Activated naive CD8-positive, alpha-beta T cell treated with anti-CD3 and anti-CD28 coated beads for 36 hours (primary cell): ENCODE data around the gene POLQ. TPM values are rescaled to one million over a fixed set of nuclear protein-coding genes. Genes with fewer than 3 reads are reported as not detected.
"Not testable (repeated sequence)": the region's sequence is repeated elsewhere in the genome, so short reads cannot be mapped to it uniquely, and the experiment has no call there.

Experiments
- DNase-seq: peaks from one replicate; pipeline ENCODE4 v3.0.0; 2021
- H3K27ac Mint-ChIP-seq: one replicate; pipeline ENCODE4 v1.8.0; 2022; ENCODE audit warnings: mild to moderate bottlenecking, moderate library complexity, mixed read lengths
- H3K27me3 Mint-ChIP-seq: one replicate; pipeline ENCODE4 v1.8.0; 2022; ENCODE audit warnings: mild to moderate bottlenecking, mixed read lengths
- H3K36me3 Mint-ChIP-seq: one replicate; pipeline ENCODE4 v1.8.0; 2021; ENCODE audit warnings: mild to moderate bottlenecking, mixed read lengths
- H3K4me1 Mint-ChIP-seq: one replicate; pipeline ENCODE4 v1.8.0; 2021; ENCODE audit warnings: mixed read lengths
- H3K4me3 Mint-ChIP-seq: one replicate; pipeline ENCODE4 v1.8.0; 2022; ENCODE audit warnings: mild to moderate bottlenecking, moderate library complexity, mixed read lengths
- H3K9me3 Mint-ChIP-seq: one replicate; pipeline ENCODE4 v1.8.0; 2022; ENCODE audit warnings: mixed read lengths
- total RNA-seq, 2 experiments: library from RNA; stranded (reverse); gene quantifications; one replicate each; pipeline ENCODE4 v1.2.3, GENCODE V29; 2021

The POLQ gene
- total RNA-seq, 2 experiments from 2014 or later: 20.1 to 20.7 TPM

DNA sequence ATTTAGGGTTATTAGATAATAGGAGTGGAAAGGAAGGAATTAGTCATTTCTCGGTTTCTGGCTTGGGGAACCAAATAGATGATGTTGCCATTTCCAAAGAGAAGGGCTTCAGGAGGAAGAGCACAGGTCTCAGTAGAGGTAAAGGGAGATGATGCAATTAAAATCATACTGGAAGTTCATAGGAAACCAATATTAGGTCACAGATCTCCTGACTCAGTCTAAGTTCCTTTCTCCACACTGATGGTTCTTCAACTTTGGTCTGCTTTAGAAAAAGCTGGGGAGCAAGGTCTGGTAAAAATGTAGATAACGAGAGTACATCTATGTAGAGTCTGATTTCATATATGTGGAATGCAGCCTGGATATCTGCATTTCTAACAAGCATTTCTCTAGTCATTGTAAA lies 130.9 kb downstream of the POLQ start:
- Mint-ChIP-seq H3K36me3 (peaks cover 5% of the 10 kb centered on the region), H3K4me3 (no peak overlapping the region), H3K27ac (no peak overlapping the region), H3K9me3 (no peaks in the 10 kb centered on the region), H3K27me3 (peaks cover 3% of the 10 kb centered on the region), H3K4me1 (peaks cover 11% of the 10 kb centered on the region)
- DNase-seq: no peak

GRCh38 chr3:121411523-121411922 lies 134.3 kb downstream of the POLQ start:
- Mint-ChIP-seq H3K27ac (no peak overlapping the region), H3K9me3 (no peaks in the 10 kb centered on the region), H3K27me3 (peaks cover 13% of the 10 kb centered on the region), H3K4me3 (no peak overlapping the region), H3K36me3 (peaks cover 2% of the 10 kb centered on the region), H3K4me1 (peaks cover 21% of the 10 kb centered on the region)
- DNase-seq: no peak

GRCh38 chr3:121405631-121406030 lies 140.2 kb downstream of the POLQ start:
- H3K27me3 Mint-ChIP-seq: peaks cover 10% of the 10 kb centered on the region
- no peak for DNase-seq
- H3K27ac Mint-ChIP-seq: no peak overlapping the region
- no peaks in the 10 kb centered on the region for H3K9me3 Mint-ChIP-seq
- no peaks in the 10 kb centered on the region for H3K36me3 Mint-ChIP-seq
- H3K4me1 Mint-ChIP-seq: peaks cover 13% of the 10 kb centered on the region
- no peak overlapping the region for H3K4me3 Mint-ChIP-seq

- H3K27ac Mint-ChIP-seq: no peak overlapping the region
- DNase-seq: no peak
- no peaks in the 10 kb centered on the region for H3K4me1 Mint-ChIP-seq
- peaks cover 19% of the 10 kb centered on the region for H3K27me3 Mint-ChIP-seq
- H3K36me3 Mint-ChIP-seq: peaks cover 4% of the 10 kb centered on the region
- H3K4me3 Mint-ChIP-seq: no peak overlapping the region
- H3K9me3 Mint-ChIP-seq: no peaks in the 10 kb centered on the region
Observed at GRCh38 chr3:121399820-121400219, 146.0 kb downstream of the POLQ start.

GRCh38 chr3:121398051-121398450 lies 147.7 kb downstream of the POLQ start:
- not testable (repeated sequence) for H3K4me3 Mint-ChIP-seq, H3K9me3 Mint-ChIP-seq, DNase-seq, H3K4me1 Mint-ChIP-seq, H3K36me3 Mint-ChIP-seq, H3K27ac Mint-ChIP-seq
- peaks cover 19% of the 10 kb centered on the region for H3K27me3 Mint-ChIP-seq

DNA sequence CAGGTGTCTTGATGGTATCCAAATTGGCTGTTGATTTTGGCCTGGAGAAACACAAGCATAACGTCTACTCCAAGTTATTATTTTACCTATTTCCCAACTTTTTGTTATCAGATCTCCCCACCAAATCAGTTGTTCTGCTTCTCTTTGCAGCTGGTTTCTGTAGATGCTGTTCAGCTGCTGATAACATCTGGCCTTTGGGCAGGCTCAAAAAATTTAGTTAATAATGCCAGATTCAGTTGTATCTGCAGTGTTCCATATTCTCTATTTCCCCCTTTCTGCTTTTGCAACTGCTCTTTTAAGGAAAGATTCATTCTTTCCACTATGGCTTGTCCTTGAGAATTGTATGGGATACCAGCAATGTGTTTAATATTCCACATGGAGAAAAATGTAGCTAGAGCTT lies 149.8 kb downstream of the POLQ start:
- H3K27ac Mint-ChIP-seq, H3K9me3 Mint-ChIP-seq, H3K36me3 Mint-ChIP-seq: not testable (repeated sequence)

DNA sequence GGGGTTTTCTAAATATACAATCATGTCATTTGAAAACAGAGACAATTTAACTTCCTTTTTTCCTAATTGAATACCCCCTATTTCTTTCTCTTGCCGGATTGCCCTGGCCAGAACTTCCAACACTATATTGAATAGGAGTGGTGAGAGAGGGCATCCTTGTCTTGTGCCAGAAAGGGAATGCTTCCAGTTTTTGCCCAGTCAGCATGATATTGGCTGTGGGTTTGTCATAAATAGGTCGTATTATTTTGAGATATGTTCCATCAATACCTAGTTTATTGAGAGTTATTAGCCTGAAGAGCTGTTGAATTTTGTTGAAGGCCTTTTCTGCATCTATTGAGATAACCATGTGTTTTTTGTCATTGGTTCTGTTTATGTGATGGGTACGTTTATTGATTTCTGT lies 157.5 kb downstream of the POLQ start:
- not testable (repeated sequence) for DNase-seq, H3K27me3 Mint-ChIP-seq, H3K27ac Mint-ChIP-seq, H3K4me1 Mint-ChIP-seq, H3K9me3 Mint-ChIP-seq, H3K4me3 Mint-ChIP-seq, H3K36me3 Mint-ChIP-seq

More for the DNA sequence above, 149.8 kb downstream of the POLQ start:
- H3K4me1 Mint-ChIP-seq, DNase-seq, H3K4me3 Mint-ChIP-seq: not testable (repeated sequence)
- H3K27me3 Mint-ChIP-seq: peaks cover 19% of the 10 kb centered on the region

Other genes with a start within 250 kb of the POLQ start
- gene ARGFX, start 22.0 kb upstream of the POLQ start, total RNA-seq: not detected
- gene FBXO40, start 47.4 kb upstream of the POLQ start, total RNA-seq: not detected
- 100 to 1,000 TPM; 183 to 193 TPM for gene HCLS1, start 114.9 kb upstream of the POLQ start, total RNA-seq
- 10 to 100 TPM; 14.0 to 15.3 TPM for gene GOLGB1, start 203.8 kb upstream of the POLQ start, total RNA-seq